ENCODE results near the gene SLC25A47. TPM values are rescaled to one million over a fixed set of nuclear protein-coding genes. Genes with fewer than 3 reads are reported as not detected.

Gene SLC25A47
- total RNA-seq, 1 donor from 2014 or later = not detected

GRCh38 chr14:100303179-100303578, 20.0 kb upstream of the SLC25A47 start:
- Mint-ChIP-seq H3K9me3 (no peaks in the 10 kb centered on the region), H3K27me3 (no peaks in the 10 kb centered on the region), H3K36me3 (ENCODE audit: low read depth) (no peaks in the 10 kb centered on the region), H3K4me1 (peaks cover 30% of the 10 kb centered on the region), H3K27ac (no peak overlapping the region), H3K4me3 (no peak overlapping the region)
- no peak for TF ChIP-seq CTCF (IDR thresholded peaks at IDR 0.05)
- no peak for ATAC-seq (ENCODE audit: low read depth)
- CTCF ChIA-PET = interaction anchor here (2.3 kb wide), 1 partner anchor 17 kb away, joined by 6 read pairs; no protein-coding TSS in a partner anchor
- intact Hi-C loops (cut with micrococcal nuclease) = loop anchor here (10.0 kb wide), 1 partner anchor 698 kb away; the partner anchor contains the start of gene CCDC85C
- POLR2A ChIA-PET = interaction anchor here (1.0 to 1.7 kb wide), 3 partner anchors 9 to 18 kb away, joined by 3 to 4 read pairs (median 3); no protein-coding TSS in a partner anchor
- no peak for DNase-seq

- CTCF ChIA-PET = interaction anchor here (2.3 kb wide), 1 partner anchor 18 kb away, joined by 6 read pairs; no protein-coding TSS in a partner anchor
- H3K27me3 Mint-ChIP-seq = no peaks in the 10 kb centered on the region
- no peak for TF ChIP-seq CTCF (IDR thresholded peaks at IDR 0.05)
- H3K9me3 Mint-ChIP-seq = no peaks in the 10 kb centered on the region
- no peak for ATAC-seq (ENCODE audit: low read depth)
- H3K4me1 Mint-ChIP-seq = peaks cover 23% of the 10 kb centered on the region
- no peaks in the 10 kb centered on the region for H3K36me3 Mint-ChIP-seq (ENCODE audit: low read depth)
- DNase-seq = no peak
- no peak overlapping the region for H3K27ac Mint-ChIP-seq
- intact Hi-C loops (cut with micrococcal nuclease) = loop anchor here (10.0 kb wide), 1 partner anchor 699 kb away; the partner anchor contains the start of gene CCDC85C
- POLR2A ChIA-PET = interaction anchor here (1.4 to 1.7 kb wide), 2 partner anchors 9 to 18 kb away, joined by 3 to 4 read pairs; no protein-coding TSS in a partner anchor
- H3K4me3 Mint-ChIP-seq = no peak overlapping the region
Observed at GRCh38 chr14:100303925-100304324, 19.2 kb upstream of the SLC25A47 start.

- Mint-ChIP-seq H3K27ac (peak overlapping the region; percentile 66), H3K27me3 (no peaks in the 10 kb centered on the region), H3K9me3 (no peaks in the 10 kb centered on the region), H3K4me3 (peak overlapping the region; percentile 87), H3K4me1 (peaks cover 14% of the 10 kb centered on the region), H3K36me3 (ENCODE audit: low read depth) (no peaks in the 10 kb centered on the region)
- intact Hi-C loops (cut with micrococcal nuclease) = loop anchor here (1.0 to 10.0 kb wide), 3 partner anchors 8 to 700 kb away; partner anchors contain the start of genes CCDC85C and EVL
- no peak for DNase-seq
- no peak for TF ChIP-seq CTCF (IDR thresholded peaks at IDR 0.05)
- no peak for ATAC-seq (ENCODE audit: low read depth)
- POLR2A ChIA-PET = interaction anchor here (0.6 to 1.4 kb wide), 7 partner anchors 9 to 236 kb away, joined by 3 to 14 read pairs (median 3); no protein-coding TSS in a partner anchor
- CTCF ChIA-PET = interaction anchor here (1.6 kb wide), 1 partner anchor 20 kb away, joined by 3 read pairs; no protein-coding TSS in a partner anchor
Observed at GRCh38 chr14:100304825-100305323, 18.3 kb upstream of the SLC25A47 start.

GRCh38 chr14:100305324-100306100, 17.6 kb upstream of the SLC25A47 start:
- CTCF ChIA-PET = interaction anchor here (1.6 kb wide), 1 partner anchor 21 kb away, joined by 3 read pairs; no protein-coding TSS in a partner anchor
- H3K4me1 Mint-ChIP-seq = peaks cover 14% of the 10 kb centered on the region
- TF ChIP-seq CTCF (IDR thresholded peaks at IDR 0.05) = no peak
- H3K36me3 Mint-ChIP-seq (ENCODE audit: low read depth) = no peaks in the 10 kb centered on the region
- H3K27ac Mint-ChIP-seq = peak overlapping the region; percentile 66
- intact Hi-C loops (cut with micrococcal nuclease) = loop anchor here (1.0 to 10.0 kb wide), 8 partner anchors 8 to 701 kb away; partner anchors contain the start of genes CCDC85C, EVL and WDR25
- no peaks in the 10 kb centered on the region for H3K9me3 Mint-ChIP-seq
- peak; percentile 4 for ATAC-seq (ENCODE audit: low read depth)
- POLR2A ChIA-PET = interaction anchor here (0.6 to 1.7 kb wide), 6 partner anchors 9 to 237 kb away, joined by 3 to 14 read pairs (median 3); a partner anchor contains a TSS
- DNase-seq = peak; percentile 37
- peak overlapping the region; percentile 87 for H3K4me3 Mint-ChIP-seq
- no peaks in the 10 kb centered on the region for H3K27me3 Mint-ChIP-seq

Data from activated B cell treated with CpG ODN at 0.5 μM for 24 hours (primary cell).